ENCODE results near the gene LUC7L.
"Not testable (repeated sequence)": the region's sequence is repeated elsewhere in the genome, so short reads cannot be mapped to it uniquely, and the experiment has no call there.

LUC7L gene

GRCh38 chr16:229731-230281, 557 bp upstream of the LUC7L start:
- peak overlapping the region; percentile 94 for H3K27ac Mint-ChIP-seq
- H3K9me3 Mint-ChIP-seq: no peaks in the 10 kb centered on the region
- H3K4me3 Mint-ChIP-seq: peak overlapping the region; percentile 11
- intact Hi-C loops (cut with micrococcal nuclease): no loop called here
- peaks cover 51% of the 10 kb centered on the region for H3K36me3 Mint-ChIP-seq (ENCODE audit: low read depth)
- H3K27me3 Mint-ChIP-seq: no peaks in the 10 kb centered on the region
- peaks cover 17% of the 10 kb centered on the region for H3K4me1 Mint-ChIP-seq (ENCODE audit: low read depth)

- Mint-ChIP-seq H3K9me3 (no peaks in the 10 kb centered on the region), H3K36me3 (ENCODE audit: low read depth) (peaks cover 58% of the 10 kb centered on the region), H3K27ac (peak overlapping the region; percentile 94), H3K27me3 (no peaks in the 10 kb centered on the region), H3K4me3 (peak overlapping the region; percentile 92), H3K4me1 (ENCODE audit: low read depth) (peaks cover 12% of the 10 kb centered on the region)
- intact Hi-C loops (cut with micrococcal nuclease): no loop called here
These were observed 948 bp downstream of the LUC7L start for GRCh38 chr16:228151-228851.

- no peaks in the 10 kb centered on the region for H3K27me3 Mint-ChIP-seq
- peaks cover 100% of the 10 kb centered on the region for H3K36me3 Mint-ChIP-seq (ENCODE audit: low read depth)
- no peak overlapping the region for H3K27ac Mint-ChIP-seq
- no peaks in the 10 kb centered on the region for H3K4me1 Mint-ChIP-seq (ENCODE audit: low read depth)
- H3K9me3 Mint-ChIP-seq: no peaks in the 10 kb centered on the region
- H3K4me3 Mint-ChIP-seq: no peak overlapping the region
- intact Hi-C loops (cut with micrococcal nuclease): no loop called here
These were observed 9.2 kb downstream of the LUC7L start for GRCh38 chr16:220021-220420.

GRCh38 chr16:212999-213398, 16.2 kb downstream of the LUC7L start:
- H3K36me3 Mint-ChIP-seq (ENCODE audit: low read depth): peaks cover 100% of the 10 kb centered on the region
- intact Hi-C loops (cut with micrococcal nuclease): no loop called here
- H3K27ac Mint-ChIP-seq: no peak overlapping the region
- no peaks in the 10 kb centered on the region for H3K4me1 Mint-ChIP-seq (ENCODE audit: low read depth)
- no peak overlapping the region for H3K4me3 Mint-ChIP-seq
- no peaks in the 10 kb centered on the region for H3K9me3 Mint-ChIP-seq
- H3K27me3 Mint-ChIP-seq: no peaks in the 10 kb centered on the region

- intact Hi-C loops (cut with micrococcal nuclease); H3K27ac Mint-ChIP-seq; H3K4me1 Mint-ChIP-seq (ENCODE audit: low read depth); H3K27me3 Mint-ChIP-seq; H3K9me3 Mint-ChIP-seq; H3K4me3 Mint-ChIP-seq: not testable (repeated sequence)
- peaks cover 98% of the 10 kb centered on the region for H3K36me3 Mint-ChIP-seq (ENCODE audit: low read depth)
These were observed 17.5 kb downstream of the LUC7L start for GRCh38 chr16:211631-212180.

GRCh38 chr16:209359-209758, 19.9 kb downstream of the LUC7L start:
- H3K9me3 Mint-ChIP-seq; H3K4me1 Mint-ChIP-seq (ENCODE audit: low read depth); H3K27me3 Mint-ChIP-seq; H3K27ac Mint-ChIP-seq; intact Hi-C loops (cut with micrococcal nuclease); H3K4me3 Mint-ChIP-seq: not testable (repeated sequence)
- peaks cover 96% of the 10 kb centered on the region for H3K36me3 Mint-ChIP-seq (ENCODE audit: low read depth)

GRCh38 chr16:204046-204445, 25.2 kb downstream of the LUC7L start:
- H3K4me1 Mint-ChIP-seq (ENCODE audit: low read depth); intact Hi-C loops (cut with micrococcal nuclease); H3K27ac Mint-ChIP-seq; H3K27me3 Mint-ChIP-seq; H3K9me3 Mint-ChIP-seq; H3K4me3 Mint-ChIP-seq: not testable (repeated sequence)
- peaks cover 95% of the 10 kb centered on the region for H3K36me3 Mint-ChIP-seq (ENCODE audit: low read depth)

- H3K36me3 Mint-ChIP-seq (ENCODE audit: low read depth): peaks cover 95% of the 10 kb centered on the region
- no peaks in the 10 kb centered on the region for H3K4me1 Mint-ChIP-seq (ENCODE audit: low read depth)
- no peak overlapping the region for H3K4me3 Mint-ChIP-seq
- no peaks in the 10 kb centered on the region for H3K9me3 Mint-ChIP-seq
- H3K27ac Mint-ChIP-seq: no peak overlapping the region
- intact Hi-C loops (cut with micrococcal nuclease): no loop called here
- no peaks in the 10 kb centered on the region for H3K27me3 Mint-ChIP-seq
These were observed 26.0 kb downstream of the LUC7L start for GRCh38 chr16:203246-203645.

GRCh38 chr16:200388-200787, 28.9 kb downstream of the LUC7L start:
- H3K4me3 Mint-ChIP-seq: no peak overlapping the region
- H3K36me3 Mint-ChIP-seq (ENCODE audit: low read depth): peaks cover 96% of the 10 kb centered on the region

GRCh38 chr16:194516-194915, 34.7 kb downstream of the LUC7L start:
- H3K27ac Mint-ChIP-seq: no peak overlapping the region
- H3K4me1 Mint-ChIP-seq (ENCODE audit: low read depth): peaks cover 6% of the 10 kb centered on the region
- peaks cover 100% of the 10 kb centered on the region for H3K36me3 Mint-ChIP-seq (ENCODE audit: low read depth)
- no peaks in the 10 kb centered on the region for H3K9me3 Mint-ChIP-seq
- H3K4me3 Mint-ChIP-seq: no peak overlapping the region
- no peaks in the 10 kb centered on the region for H3K27me3 Mint-ChIP-seq
- intact Hi-C loops (cut with micrococcal nuclease): no loop called here

More at GRCh38 chr16:200388-200787, 28.9 kb downstream of the LUC7L start:
- no peak overlapping the region for H3K27ac Mint-ChIP-seq
- intact Hi-C loops (cut with micrococcal nuclease): no loop called here
- H3K27me3 Mint-ChIP-seq: no peaks in the 10 kb centered on the region
- H3K9me3 Mint-ChIP-seq: no peaks in the 10 kb centered on the region
- no peaks in the 10 kb centered on the region for H3K4me1 Mint-ChIP-seq (ENCODE audit: low read depth)

- no peak overlapping the region for H3K4me3 Mint-ChIP-seq
- no peak overlapping the region for H3K27ac Mint-ChIP-seq
- H3K27me3 Mint-ChIP-seq: no peaks in the 10 kb centered on the region
- no peaks in the 10 kb centered on the region for H3K9me3 Mint-ChIP-seq
- peaks cover 6% of the 10 kb centered on the region for H3K4me1 Mint-ChIP-seq (ENCODE audit: low read depth)
- intact Hi-C loops (cut with micrococcal nuclease): no loop called here
- H3K36me3 Mint-ChIP-seq (ENCODE audit: low read depth): peaks cover 100% of the 10 kb centered on the region
These were observed 35.8 kb downstream of the LUC7L start for GRCh38 chr16:193441-193840.

GRCh38 chr16:192686-193085, 36.6 kb downstream of the LUC7L start:
- Mint-ChIP-seq H3K9me3 (no peaks in the 10 kb centered on the region), H3K36me3 (ENCODE audit: low read depth) (peaks cover 100% of the 10 kb centered on the region), H3K4me1 (ENCODE audit: low read depth) (peaks cover 6% of the 10 kb centered on the region), H3K27me3 (no peaks in the 10 kb centered on the region), H3K27ac (no peak overlapping the region), H3K4me3 (no peak overlapping the region)
- intact Hi-C loops (cut with micrococcal nuclease): no loop called here

GRCh38 chr16:191831-192230, 37.4 kb downstream of the LUC7L start:
- intact Hi-C loops (cut with micrococcal nuclease): no loop called here
- peaks cover 6% of the 10 kb centered on the region for H3K4me1 Mint-ChIP-seq (ENCODE audit: low read depth)

GRCh38 chr16:189604-190186, 39.6 kb downstream of the LUC7L start:
- Mint-ChIP-seq H3K4me1 (ENCODE audit: low read depth) (peaks cover 6% of the 10 kb centered on the region), H3K36me3 (ENCODE audit: low read depth) (peaks cover 92% of the 10 kb centered on the region), H3K27me3 (no peaks in the 10 kb centered on the region), H3K4me3 (no peak overlapping the region), H3K9me3 (no peaks in the 10 kb centered on the region), H3K27ac (no peak overlapping the region)
- intact Hi-C loops (cut with micrococcal nuclease): no loop called here

More at GRCh38 chr16:191831-192230, 37.4 kb downstream of the LUC7L start:
- Mint-ChIP-seq H3K9me3 (no peaks in the 10 kb centered on the region), H3K27ac (no peak overlapping the region), H3K4me3 (no peak overlapping the region), H3K27me3 (no peaks in the 10 kb centered on the region), H3K36me3 (ENCODE audit: low read depth) (peaks cover 99% of the 10 kb centered on the region)

Measured in dendritic cell treated with granulocyte-macrophage colony-stimulating factor and Interleukin-4, amounts not matched to agents 40 ng/mL and 50 ng/mL, for 4 days (primary cell).